ENCODE measurements around the gene CREB5.

Gene CREB5

GRCh38 chr7:28389504-28390395, 22.6 kb upstream of the CREB5 start:
- peak; percentile 60 for TF ChIP-seq CTCF (IDR thresholded peaks at IDR 0.05; ENCODE audit: low read depth, low read length, missing control alignments)
- peak overlapping the region; percentile 14; the same call in 1 of the 2 replicates for H3K4me3 ChIP-seq (replicated peaks; ENCODE audit: low read depth, low read length)
- peak; percentile 56 for DNase-seq (ENCODE audit: extremely low read depth, low read depth)

- H3K4me3 ChIP-seq (replicated peaks; ENCODE audit: low read depth, low read length) = no peak overlapping the region
- TF ChIP-seq CTCF (IDR thresholded peaks at IDR 0.05; ENCODE audit: low read depth, low read length, missing control alignments) = no peak
- DNase-seq (ENCODE audit: extremely low read depth, low read depth) = no peak
Observed at GRCh38 chr7:28390426-28390825, 21.9 kb upstream of the CREB5 start.

- no peak for TF ChIP-seq CTCF (IDR thresholded peaks at IDR 0.05; ENCODE audit: low read depth, low read length, missing control alignments)
- no peak for DNase-seq (ENCODE audit: extremely low read depth, low read depth)
Observed at GRCh38 chr7:28392289-28392688, 20.0 kb upstream of the CREB5 start.

GRCh38 chr7:28395404-28395803, 16.9 kb upstream of the CREB5 start:
- TF ChIP-seq CTCF (IDR thresholded peaks at IDR 0.05; ENCODE audit: low read depth, low read length, missing control alignments) = no peak

More at GRCh38 chr7:28392289-28392688, 20.0 kb upstream of the CREB5 start:
- no peak overlapping the region for H3K4me3 ChIP-seq (replicated peaks; ENCODE audit: low read depth, low read length)

GRCh38 chr7:28395831-28396230, 16.5 kb upstream of the CREB5 start:
- H3K4me3 ChIP-seq (replicated peaks; ENCODE audit: low read depth, low read length) = no peak overlapping the region
- DNase-seq (ENCODE audit: extremely low read depth, low read depth) = no peak
- no peak for TF ChIP-seq CTCF (IDR thresholded peaks at IDR 0.05; ENCODE audit: low read depth, low read length, missing control alignments)

More at GRCh38 chr7:28395404-28395803, 16.9 kb upstream of the CREB5 start:
- DNase-seq (ENCODE audit: extremely low read depth, low read depth) = no peak
- H3K4me3 ChIP-seq (replicated peaks; ENCODE audit: low read depth, low read length) = no peak overlapping the region

- H3K4me3 ChIP-seq (replicated peaks; ENCODE audit: low read depth, low read length) = no peak overlapping the region
- DNase-seq (ENCODE audit: extremely low read depth, low read depth) = no peak
- no peak for TF ChIP-seq CTCF (IDR thresholded peaks at IDR 0.05; ENCODE audit: low read depth, low read length, missing control alignments)
Observed at GRCh38 chr7:28397141-28397540, 15.2 kb upstream of the CREB5 start.

Measured in HFF-Myc (cell line).